HEK293 (cell line): ENCODE results near the gene CACNA2D3.

Experiments
- CTCF ChIA-PET: fragments of 350-600 bp; formaldehyde crosslinking; extraction: SDS; loops from one replicate; lab custom pipeline; 2021; ENCODE audit warnings: antibody characterized with exemption; lab: Yijun Ruan, JAX
- POLR2A ChIA-PET: fragments of 300-600 bp; formaldehyde crosslinking; extraction: SDS; loops from one replicate; lab custom pipeline; 2020; ENCODE audit warnings: antibody characterized with exemption, inconsistent platforms; lab: Yijun Ruan, JAX
- H3K27ac ChIP-seq: fragments of 200-500 bp; sonication (Bioruptor generic); 2 replicates; pipeline ENCODE4 v1.5.1; 2014; ENCODE audit warnings: low read depth, low read length, control low read depth, inconsistent platforms; ENCODE audit errors: extremely low read depth
- H3K36me3 ChIP-seq, 2 experiments: fragments of 200-500 bp in 1 of 2; sonication (Bioruptor generic) in 1 of 2; 1 replicate in 1 of 2; 2 replicates in 1 of 2; pipeline ENCODE4 v1.5.1; 2014 to 2017; ENCODE audit warnings: inconsistent platforms in 2 of 2, low read length in 2 of 2; ENCODE audit not compliant: control insufficient read depth in 2 of 2, insufficient read depth in 1 of 2
- H3K4me1 ChIP-seq: fragments of 200-500 bp; sonication (Bioruptor generic); 2 replicates; pipeline ENCODE4 v1.5.1; 2014; ENCODE audit warnings: mild to moderate bottlenecking, low read length, inconsistent platforms; ENCODE audit not compliant: control insufficient read depth, insufficient read depth
- H3K4me3 ChIP-seq: 2 replicates; pipeline ENCODE4 v1.5.1; 2011; ENCODE audit warnings: low read depth, mild to moderate bottlenecking, control low read depth, low read length, moderate library complexity
- H3K9me3 ChIP-seq: fragments of 200-500 bp; sonication (Bioruptor generic); 2 replicates; pipeline ENCODE4 v1.5.1; 2014; ENCODE audit warnings: low read depth, low read length, inconsistent platforms; ENCODE audit not compliant: control insufficient read depth, insufficient read depth
- IKZF3 ChIP-seq: fragments of 450-650 bp; IDR thresholded peaks from 2 replicates; pipeline ENCODE4 v1.5.0; 2018; ENCODE audit warnings: missing biosample characterization, mild to moderate bottlenecking, missing genetic modification characterization, moderate library complexity
- KLF10 ChIP-seq: fragments of 450-650 bp; IDR thresholded peaks from 2 replicates; pipeline ENCODE4 v1.5.1; 2018; ENCODE audit warnings: missing biosample characterization, mild to moderate bottlenecking, missing genetic modification characterization
- KLF7 ChIP-seq: fragments of 450-650 bp; formaldehyde crosslinking; IDR thresholded peaks from 2 replicates; pipeline ENCODE4 v1.5.1; 2016; ENCODE audit warnings: missing biosample characterization, missing genetic modification characterization, borderline replicate concordance
- KLF9 ChIP-seq: fragments of 450-650 bp; formaldehyde crosslinking; IDR thresholded peaks from 2 replicates; pipeline ENCODE4 v1.5.1; 2016; ENCODE audit warnings: missing biosample characterization, missing genetic modification characterization, low read depth
- OSR2 ChIP-seq: fragments of 450-650 bp; formaldehyde crosslinking; IDR thresholded peaks from 2 replicates; pipeline ENCODE4 v1.5.1; 2016; ENCODE audit warnings: missing biosample characterization, missing genetic modification characterization
- PRDM1 ChIP-seq: fragments of 450-650 bp; formaldehyde crosslinking; IDR thresholded peaks from 2 replicates; pipeline ENCODE4; 2016; ENCODE audit warnings: missing biosample characterization, missing genetic modification characterization
- SP2 ChIP-seq: fragments of 450-650 bp; formaldehyde crosslinking; IDR thresholded peaks from 2 replicates; pipeline ENCODE4 v1.5.1; 2016; ENCODE audit warnings: missing biosample characterization, missing genetic modification characterization
- WT1 ChIP-seq: fragments of 450-650 bp; formaldehyde crosslinking; IDR thresholded peaks from 2 replicates; pipeline ENCODE4 v1.5.1; 2016; ENCODE audit warnings: missing biosample characterization, missing genetic modification characterization
- ZBTB20 ChIP-seq: fragments of 450-650 bp; formaldehyde crosslinking; IDR thresholded peaks from 2 replicates; pipeline ENCODE4 v1.5.1; 2016; ENCODE audit warnings: missing biosample characterization, missing genetic modification characterization
- ZFP41 ChIP-seq: fragments of 450-650 bp; formaldehyde crosslinking; IDR thresholded peaks from 2 replicates; pipeline ENCODE4 v1.5.1; 2016; ENCODE audit warnings: missing biosample characterization, missing genetic modification characterization, borderline replicate concordance
- ZIC2 ChIP-seq: fragments of 450-650 bp; formaldehyde crosslinking; IDR thresholded peaks from 2 replicates; pipeline ENCODE4 v1.5.1; 2016; ENCODE audit warnings: missing biosample characterization, missing genetic modification characterization
- ZNF138 ChIP-seq: fragments of 450-650 bp; formaldehyde crosslinking; IDR thresholded peaks from 2 replicates; pipeline ENCODE4 v1.5.1; 2016; ENCODE audit warnings: missing biosample characterization, missing genetic modification characterization, borderline replicate concordance
- ZNF274 ChIP-seq, 2 experiments: fragments of 200-500 bp in 1 of 2; fragments of 450-650 bp in 1 of 2; sonication (Bioruptor generic) in 1 of 2; formaldehyde crosslinking in 1 of 2; IDR thresholded peaks; 2 replicates each; pipeline versions ENCODE4 v1.5.1 to v1.6.1; 2014 to 2016; ENCODE audit warnings: borderline replicate concordance in 1 of 2, inconsistent platforms in 1 of 2, low read length in 1 of 2, missing biosample characterization in 1 of 2, missing genetic modification characterization in 1 of 2
- ZNF311 ChIP-seq: fragments of 450-650 bp; formaldehyde crosslinking; IDR thresholded peaks from 2 replicates; pipeline ENCODE4 v1.5.1; 2017; ENCODE audit warnings: missing biosample characterization, missing genetic modification characterization, borderline replicate concordance
- ZNF37A ChIP-seq: fragments of 450-650 bp; IDR thresholded peaks from 2 replicates; pipeline ENCODE4 v1.5.1; 2018; ENCODE audit warnings: missing biosample characterization, missing genetic modification characterization
- ZNF585B ChIP-seq: fragments of 450-650 bp; formaldehyde crosslinking; IDR thresholded peaks from 2 replicates; pipeline ENCODE4 v1.5.1; 2016; ENCODE audit warnings: missing biosample characterization, missing genetic modification characterization
- ZNF596 ChIP-seq: fragments of 450-650 bp; IDR thresholded peaks from 2 replicates; pipeline ENCODE4 v1.5.0; 2018; ENCODE audit warnings: missing biosample characterization, mild to moderate bottlenecking, missing genetic modification characterization, moderate library complexity
- ZNF701 ChIP-seq: fragments of 450-650 bp; formaldehyde crosslinking; IDR thresholded peaks from 2 replicates; pipeline ENCODE4 v1.5.1; 2016; ENCODE audit warnings: missing biosample characterization, missing genetic modification characterization
- ZNF76 ChIP-seq: fragments of 450-650 bp; formaldehyde crosslinking; IDR thresholded peaks from 2 replicates; pipeline ENCODE4; 2016; ENCODE audit warnings: low read depth, missing biosample characterization, missing genetic modification characterization, borderline replicate concordance
- ZNF843 ChIP-seq: fragments of 450-650 bp; formaldehyde crosslinking; IDR thresholded peaks from 2 replicates; pipeline ENCODE4 v1.5.1; 2016; ENCODE audit warnings: missing biosample characterization, missing genetic modification characterization
- ZSCAN16 ChIP-seq: fragments of 450-650 bp; formaldehyde crosslinking; IDR thresholded peaks from 2 replicates; pipeline ENCODE4 v1.5.1; 2016; ENCODE audit warnings: missing biosample characterization, missing genetic modification characterization
- TF ChIP-seq, protein P1 (sequence below): fragments of 450-650 bp; formaldehyde crosslinking; IDR thresholded peaks from 2 replicates; pipeline ENCODE4 v1.5.1; 2017; ENCODE audit warnings: missing biosample characterization, missing genetic modification characterization
- TF ChIP-seq, protein P2 (sequence below): fragments of 450-650 bp; formaldehyde crosslinking; IDR thresholded peaks from 2 replicates; pipeline ENCODE4 v1.5.1; 2016; ENCODE audit warnings: missing biosample characterization, missing genetic modification characterization
- TF ChIP-seq, protein P3 (sequence below): fragments of 450-650 bp; formaldehyde crosslinking; IDR thresholded peaks from 2 replicates; pipeline ENCODE4 v1.5.1; 2017; ENCODE audit warnings: missing biosample characterization, missing genetic modification characterization
- TF ChIP-seq, protein P4 (sequence below): fragments of 450-650 bp; formaldehyde crosslinking; IDR thresholded peaks from 2 replicates; pipeline ENCODE4 v1.5.1; 2016; ENCODE audit warnings: missing biosample characterization, missing genetic modification characterization

Gene CACNA2D3

DNA sequence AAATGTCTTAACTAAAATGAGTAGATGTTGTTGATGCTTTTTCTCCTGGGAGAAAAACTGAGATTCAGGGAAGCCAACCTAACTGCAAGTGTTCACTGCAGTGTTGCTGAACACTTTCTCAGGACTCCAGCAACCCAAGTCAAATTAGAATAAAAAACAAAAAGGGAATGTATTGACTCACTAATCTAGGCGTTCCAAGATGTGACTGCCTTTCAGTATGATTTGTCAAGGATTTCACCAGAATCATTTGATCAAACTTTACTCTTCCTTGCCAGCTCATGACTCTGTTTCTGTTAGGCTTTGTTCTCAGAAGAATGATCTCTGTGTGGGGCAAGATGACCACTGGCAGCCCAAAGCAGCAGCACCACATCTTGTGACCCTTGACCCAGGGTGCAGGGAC, 364.0 kb downstream of the CACNA2D3 start (continued):
- TF ChIP-seq, protein P1, sequence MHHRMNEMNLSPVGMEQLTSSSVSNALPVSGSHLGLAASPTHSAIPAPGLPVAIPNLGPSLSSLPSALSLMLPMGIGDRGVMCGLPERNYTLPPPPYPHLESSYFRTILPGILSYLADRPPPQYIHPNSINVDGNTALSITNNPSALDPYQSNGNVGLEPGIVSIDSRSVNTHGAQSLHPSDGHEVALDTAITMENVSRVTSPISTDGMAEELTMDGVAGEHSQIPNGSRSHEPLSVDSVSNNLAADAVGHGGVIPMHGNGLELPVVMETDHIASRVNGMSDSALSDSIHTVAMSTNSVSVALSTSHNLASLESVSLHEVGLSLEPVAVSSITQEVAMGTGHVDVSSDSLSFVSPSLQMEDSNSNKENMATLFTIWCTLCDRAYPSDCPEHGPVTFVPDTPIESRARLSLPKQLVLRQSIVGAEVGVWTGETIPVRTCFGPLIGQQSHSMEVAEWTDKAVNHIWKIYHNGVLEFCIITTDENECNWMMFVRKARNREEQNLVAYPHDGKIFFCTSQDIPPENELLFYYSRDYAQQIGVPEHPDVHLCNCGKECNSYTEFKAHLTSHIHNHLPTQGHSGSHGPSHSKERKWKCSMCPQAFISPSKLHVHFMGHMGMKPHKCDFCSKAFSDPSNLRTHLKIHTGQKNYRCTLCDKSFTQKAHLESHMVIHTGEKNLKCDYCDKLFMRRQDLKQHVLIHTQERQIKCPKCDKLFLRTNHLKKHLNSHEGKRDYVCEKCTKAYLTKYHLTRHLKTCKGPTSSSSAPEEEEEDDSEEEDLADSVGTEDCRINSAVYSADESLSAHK (tag by site-specific recombination): no peak
- TF ChIP-seq ZNF138: no peak
- no peak for TF ChIP-seq ZNF585B (tag by site-specific recombination)
- no peak for TF ChIP-seq SP2 (tag by site-specific recombination)
- no peak for TF ChIP-seq ZIC2 (tag by site-specific recombination)

DNA sequence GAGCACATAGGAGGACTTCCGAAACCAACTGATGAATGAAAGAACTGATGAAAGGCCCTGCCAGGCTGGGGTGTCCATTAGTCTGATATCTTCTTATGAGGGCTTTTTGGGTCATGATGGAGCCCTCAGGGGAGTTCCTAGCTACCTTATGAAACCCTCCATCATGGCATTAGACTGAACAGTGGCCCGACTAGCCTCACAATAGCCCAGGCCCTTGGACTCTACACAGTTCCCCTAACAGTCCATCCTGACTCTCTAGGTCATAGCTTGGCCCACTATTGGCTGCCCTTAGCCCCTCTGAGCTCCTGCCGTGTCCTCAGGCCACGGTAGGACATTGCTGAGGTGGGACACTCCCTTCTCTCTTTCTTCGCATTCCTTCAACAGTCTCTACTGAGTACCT, 365.9 kb downstream of the CACNA2D3 start:
- ChIA-PET CTCF (interaction anchor here (0.7 kb wide), 1 partner anchor 342 kb away, joined by 3 read pairs; no protein-coding TSS in a partner anchor), POLR2A (no interaction called here)
- Histone ChIP-seq H3K27ac (no peak overlapping the region), H3K4me3 (no peak overlapping the region), H3K9me3 (no peaks in the 10 kb centered on the region), H3K36me3 (no peaks in the 10 kb centered on the region), H3K4me1 (no peaks in the 10 kb centered on the region)
- TF ChIP-seq ZNF76 (tag by site-specific recombination): no peak
- no peak for TF ChIP-seq ZNF37A (tag by site-specific recombination)
- no peak for TF ChIP-seq PRDM1
- no peak for TF ChIP-seq WT1 (tag by site-specific recombination)
- no peak for TF ChIP-seq IKZF3 (tag by site-specific recombination)
- no peak for TF ChIP-seq KLF10 (tag by site-specific recombination)
- TF ChIP-seq, protein P2, sequence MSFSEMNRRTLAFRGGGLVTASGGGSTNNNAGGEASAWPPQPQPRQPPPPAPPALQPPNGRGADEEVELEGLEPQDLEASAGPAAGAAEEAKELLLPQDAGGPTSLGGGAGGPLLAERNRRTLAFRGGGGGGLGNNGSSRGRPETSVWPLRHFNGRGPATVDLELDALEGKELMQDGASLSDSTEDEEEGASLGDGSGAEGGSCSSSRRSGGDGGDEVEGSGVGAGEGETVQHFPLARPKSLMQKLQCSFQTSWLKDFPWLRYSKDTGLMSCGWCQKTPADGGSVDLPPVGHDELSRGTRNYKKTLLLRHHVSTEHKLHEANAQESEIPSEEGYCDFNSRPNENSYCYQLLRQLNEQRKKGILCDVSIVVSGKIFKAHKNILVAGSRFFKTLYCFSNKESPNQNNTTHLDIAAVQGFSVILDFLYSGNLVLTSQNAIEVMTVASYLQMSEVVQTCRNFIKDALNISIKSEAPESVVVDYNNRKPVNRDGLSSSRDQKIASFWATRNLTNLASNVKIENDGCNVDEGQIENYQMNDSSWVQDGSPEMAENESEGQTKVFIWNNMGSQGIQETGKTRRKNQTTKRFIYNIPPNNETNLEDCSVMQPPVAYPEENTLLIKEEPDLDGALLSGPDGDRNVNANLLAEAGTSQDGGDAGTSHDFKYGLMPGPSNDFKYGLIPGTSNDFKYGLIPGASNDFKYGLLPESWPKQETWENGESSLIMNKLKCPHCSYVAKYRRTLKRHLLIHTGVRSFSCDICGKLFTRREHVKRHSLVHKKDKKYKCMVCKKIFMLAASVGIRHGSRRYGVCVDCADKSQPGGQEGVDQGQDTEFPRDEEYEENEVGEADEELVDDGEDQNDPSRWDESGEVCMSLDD (tag by site-specific recombination): no peak
- TF ChIP-seq KLF7 (tag by site-specific recombination): no peak

DNA sequence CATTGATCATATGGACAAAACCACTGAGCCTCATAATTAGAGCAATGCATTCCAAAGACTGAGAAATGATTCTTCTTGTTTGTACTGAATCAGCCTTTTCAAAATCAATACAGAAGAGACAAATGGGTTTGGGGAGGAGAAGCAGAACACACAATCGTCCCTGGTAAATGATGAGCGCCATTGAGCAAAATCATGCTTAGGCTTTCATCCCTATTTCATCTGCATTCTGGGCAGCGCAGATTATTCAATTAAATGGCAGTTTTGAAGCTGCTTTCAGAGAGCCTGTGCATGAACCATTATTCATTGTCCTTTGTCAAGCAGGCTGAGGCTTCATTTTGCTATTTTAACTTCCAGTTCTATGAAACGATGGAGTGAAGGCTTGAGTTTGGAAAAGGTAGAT, 371.9 kb downstream of the CACNA2D3 start:
- H3K9me3 ChIP-seq: no peaks in the 10 kb centered on the region
- TF ChIP-seq, protein P3, sequence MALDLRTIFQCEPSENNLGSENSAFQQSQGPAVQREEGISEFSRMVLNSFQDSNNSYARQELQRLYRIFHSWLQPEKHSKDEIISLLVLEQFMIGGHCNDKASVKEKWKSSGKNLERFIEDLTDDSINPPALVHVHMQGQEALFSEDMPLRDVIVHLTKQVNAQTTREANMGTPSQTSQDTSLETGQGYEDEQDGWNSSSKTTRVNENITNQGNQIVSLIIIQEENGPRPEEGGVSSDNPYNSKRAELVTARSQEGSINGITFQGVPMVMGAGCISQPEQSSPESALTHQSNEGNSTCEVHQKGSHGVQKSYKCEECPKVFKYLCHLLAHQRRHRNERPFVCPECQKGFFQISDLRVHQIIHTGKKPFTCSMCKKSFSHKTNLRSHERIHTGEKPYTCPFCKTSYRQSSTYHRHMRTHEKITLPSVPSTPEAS (tag by site-specific recombination): no peak
- TF ChIP-seq ZSCAN16 (tag by site-specific recombination): no peak
- H3K4me3 ChIP-seq: no peak overlapping the region
- no peaks in the 10 kb centered on the region for H3K4me1 ChIP-seq
- ChIA-PET POLR2A (no interaction called here), CTCF (no interaction called here)
- no peaks in the 10 kb centered on the region for H3K36me3 ChIP-seq
- H3K27ac ChIP-seq: no peak overlapping the region

DNA sequence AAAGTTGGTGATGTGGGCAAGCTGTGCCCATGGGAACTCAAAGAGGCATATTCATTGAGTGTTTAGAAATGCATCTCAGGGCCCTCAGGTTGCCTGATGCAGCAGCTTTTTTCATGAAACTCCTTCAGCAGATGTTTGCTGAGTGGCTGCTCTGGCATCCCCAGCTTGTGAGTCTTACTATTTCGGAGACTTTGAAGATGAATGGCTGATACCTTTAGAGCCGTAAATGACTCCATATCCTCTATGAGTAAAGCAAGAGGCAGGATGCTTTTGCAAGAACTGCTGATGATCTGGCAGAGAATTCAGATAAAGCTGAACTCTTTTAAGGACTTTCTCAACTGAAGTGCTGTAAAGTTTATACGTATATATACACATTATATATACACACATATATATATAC, 384.3 kb downstream of the CACNA2D3 start:
- ChIA-PET POLR2A (no interaction called here), CTCF (no interaction called here)
- Histone ChIP-seq H3K9me3 (no peaks in the 10 kb centered on the region), H3K4me3 (no peak overlapping the region), H3K27ac (no peak overlapping the region), H3K36me3 (no peaks in the 10 kb centered on the region), H3K4me1 (no peaks in the 10 kb centered on the region)
- TF ChIP-seq OSR2 (tag by site-specific recombination): no peak
- TF ChIP-seq KLF9: no peak
- no peak for TF ChIP-seq ZNF843 (tag by site-specific recombination)
- no peak for TF ChIP-seq ZNF596
- no peak for TF ChIP-seq ZNF701 (tag by site-specific recombination)
- TF ChIP-seq, protein P4, sequence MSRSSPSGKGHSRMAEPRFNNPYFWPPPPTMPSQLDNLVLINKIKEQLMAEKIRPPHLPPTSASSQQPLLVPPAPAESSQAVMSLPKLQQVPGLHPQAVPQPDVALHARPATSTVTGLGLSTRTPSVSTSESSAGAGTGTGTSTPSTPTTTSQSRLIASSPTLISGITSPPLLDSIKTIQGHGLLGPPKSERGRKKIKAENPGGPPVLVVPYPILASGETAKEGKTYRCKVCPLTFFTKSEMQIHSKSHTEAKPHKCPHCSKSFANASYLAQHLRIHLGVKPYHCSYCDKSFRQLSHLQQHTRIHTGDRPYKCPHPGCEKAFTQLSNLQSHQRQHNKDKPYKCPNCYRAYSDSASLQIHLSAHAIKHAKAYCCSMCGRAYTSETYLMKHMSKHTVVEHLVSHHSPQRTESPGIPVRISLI (tag by site-specific recombination): no peak
- no peak for TF ChIP-seq ZBTB20
- TF ChIP-seq ZFP41 (tag by site-specific recombination): no peak
- no peak for TF ChIP-seq ZNF274 (IDR thresholded peaks at IDR 0.05; ENCODE audit: low read length)
- no peak for TF ChIP-seq ZNF274 (tag by site-specific recombination; IDR thresholded peaks at IDR 0.05; ENCODE audit: borderline replicate concordance)
- no peak for TF ChIP-seq ZNF311
